GM12873 (cell line): ENCODE measurements around the gene TMEM198.

ENCODE experiments used
- CTCF ChIP-seq: IDR thresholded peaks from 2 replicates; pipeline ENCODE4 v1.5.1; 2012; ENCODE audit warnings: low read depth, mild to moderate bottlenecking, moderate library complexity, low read length, control low read depth; ENCODE audit not compliant: insufficient read depth; ENCODE audit errors: missing control alignments

Gene TMEM198

GRCh38 chr2:219543596-219544358 is at the start of gene TMEM198, which contains the start of gene CHPF:
Gene TMEM198 (plus strand): TSS chr2:219544028. CDS start chr2:219544728, 700 bp downstream.
Gene CHPF (minus strand): TSS chr2:219543809. CDS start chr2:219543538, 271 bp downstream.
- TF ChIP-seq CTCF = no peak

- no peak for TF ChIP-seq CTCF
Observed at GRCh38 chr2:219494952-219495530, 48.8 kb upstream of the TMEM198 start.

- TF ChIP-seq CTCF = peak; percentile 64
Observed at GRCh38 chr2:219495531-219496122, 48.2 kb upstream of the TMEM198 start.

GRCh38 chr2:219496247-219496824 is 47.5 kb upstream of the TMEM198 start:
- no peak for TF ChIP-seq CTCF

- TF ChIP-seq CTCF = no peak
Observed at GRCh38 chr2:219496825-219497494, 46.9 kb upstream of the TMEM198 start.

GRCh38 chr2:219497495-219498279 is 46.1 kb upstream of the TMEM198 start:
- TF ChIP-seq CTCF = no peak
